Measurements from ENCODE around the gene EVI5. TPM values are rescaled to one million over a fixed set of nuclear protein-coding genes. Genes with fewer than 3 reads are reported as not detected.
A peak's percentile ranks its signal among the peaks of the same experiment; 100 is the strongest.

EVI5 gene
- total and polyA plus RNA-seq, 2 experiments from 2014 or later, result 24.9 to 29.0 TPM

DNA sequence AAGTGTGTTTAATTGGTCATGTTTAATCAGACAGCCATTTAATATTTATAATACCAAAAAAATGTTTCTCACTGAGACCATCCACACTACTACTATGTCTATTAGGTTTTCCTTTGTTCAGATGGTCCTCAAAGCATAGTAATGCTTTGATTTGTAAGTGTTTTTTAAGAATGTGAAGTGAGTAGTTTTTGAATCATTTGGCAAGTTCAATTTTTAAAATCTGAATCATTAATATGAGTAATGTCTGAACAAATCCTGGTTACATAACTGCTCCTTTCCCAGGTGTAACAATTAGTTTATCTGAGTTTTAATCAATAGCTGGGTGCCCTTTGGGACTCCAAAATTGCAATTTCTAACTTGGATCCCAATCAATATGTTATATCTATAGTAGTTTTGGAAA lies 23.5 kb upstream of the EVI5 start:
- Histone ChIP-seq H3K79me2 (no peaks in the 10 kb centered on the region), H3K27me3 (no peaks in the 10 kb centered on the region), H3K36me3 (replicated peaks; ENCODE audit: insufficient read depth, low read depth) (no peaks in the 10 kb centered on the region), H4K20me1 (ENCODE audit: insufficient read depth, poor library complexity, severe bottlenecking) (no peaks in the 10 kb centered on the region), H3K9me2 (replicated peaks; ENCODE audit: insufficient read depth) (no peaks in the 10 kb centered on the region), H3K27ac (no peak overlapping the region), H3K4me2 (no peak overlapping the region), H3K4me3 (no peak overlapping the region), H2AFZ (no peak overlapping the region), H3K9me3 (ENCODE audit: low read depth) (peaks cover 4% of the 10 kb centered on the region), H3K4me1 (ENCODE audit: insufficient read depth) (peaks cover 7% of the 10 kb centered on the region)
- no peak for DNase-seq (ENCODE audit: low spot score)
- TF ChIP-seq EZH2phosphoT487 (IDR thresholded peaks at IDR 0.05; ENCODE audit: low read depth, severe bottlenecking, unreplicated experiment) (no peak), EZH2 (IDR thresholded peaks at IDR 0.05; ENCODE audit: borderline replicate concordance) (no peak)
- TF ChIP-seq, protein P1, sequence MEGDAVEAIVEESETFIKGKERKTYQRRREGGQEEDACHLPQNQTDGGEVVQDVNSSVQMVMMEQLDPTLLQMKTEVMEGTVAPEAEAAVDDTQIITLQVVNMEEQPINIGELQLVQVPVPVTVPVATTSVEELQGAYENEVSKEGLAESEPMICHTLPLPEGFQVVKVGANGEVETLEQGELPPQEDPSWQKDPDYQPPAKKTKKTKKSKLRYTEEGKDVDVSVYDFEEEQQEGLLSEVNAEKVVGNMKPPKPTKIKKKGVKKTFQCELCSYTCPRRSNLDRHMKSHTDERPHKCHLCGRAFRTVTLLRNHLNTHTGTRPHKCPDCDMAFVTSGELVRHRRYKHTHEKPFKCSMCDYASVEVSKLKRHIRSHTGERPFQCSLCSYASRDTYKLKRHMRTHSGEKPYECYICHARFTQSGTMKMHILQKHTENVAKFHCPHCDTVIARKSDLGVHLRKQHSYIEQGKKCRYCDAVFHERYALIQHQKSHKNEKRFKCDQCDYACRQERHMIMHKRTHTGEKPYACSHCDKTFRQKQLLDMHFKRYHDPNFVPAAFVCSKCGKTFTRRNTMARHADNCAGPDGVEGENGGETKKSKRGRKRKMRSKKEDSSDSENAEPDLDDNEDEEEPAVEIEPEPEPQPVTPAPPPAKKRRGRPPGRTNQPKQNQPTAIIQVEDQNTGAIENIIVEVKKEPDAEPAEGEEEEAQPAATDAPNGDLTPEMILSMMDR (IDR thresholded peaks at IDR 0.05; ENCODE audit: poor library complexity), result no peak

DNA sequence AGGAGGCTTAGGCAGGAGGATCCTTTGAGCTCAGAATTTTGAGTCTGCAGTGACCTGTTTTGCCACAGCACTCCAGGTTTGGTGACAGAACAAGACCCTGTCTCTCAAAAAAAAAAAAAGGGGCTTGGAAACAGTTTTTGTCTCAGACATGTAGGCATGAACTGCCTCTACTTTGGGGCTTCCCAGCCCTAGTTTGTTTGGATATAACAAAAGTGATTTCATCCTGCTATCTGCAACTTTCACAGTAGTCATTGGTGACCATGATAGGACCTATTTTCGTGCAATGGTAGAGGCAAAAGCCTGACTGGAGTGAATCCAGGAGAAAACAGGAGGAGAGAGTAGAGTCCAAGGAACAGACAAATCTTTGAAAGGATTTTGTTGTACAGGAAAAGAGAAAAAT lies 20.3 kb upstream of the EVI5 start:
- no peaks in the 10 kb centered on the region for H3K9me2 ChIP-seq (replicated peaks; ENCODE audit: insufficient read depth)
- TF ChIP-seq EZH2phosphoT487 (IDR thresholded peaks at IDR 0.05; ENCODE audit: low read depth, severe bottlenecking, unreplicated experiment), result no peak
- no peak for TF ChIP-seq EZH2 (IDR thresholded peaks at IDR 0.05; ENCODE audit: borderline replicate concordance)
- TF ChIP-seq, protein P1 (IDR thresholded peaks at IDR 0.05; ENCODE audit: poor library complexity), result no peak
- H4K20me1 ChIP-seq (ENCODE audit: insufficient read depth, poor library complexity, severe bottlenecking), result no peaks in the 10 kb centered on the region
- 97% methylated on average over 1 of the region's 1 CpG for WGBS (ENCODE audit: low lambda C conversion rate, missing lambda C conversion rate)
- H3K9me3 ChIP-seq (ENCODE audit: low read depth), result peaks cover 4% of the 10 kb centered on the region
- H3K4me2 ChIP-seq, result peak overlapping the region; percentile 12
- peaks cover 7% of the 10 kb centered on the region for H3K4me1 ChIP-seq (ENCODE audit: insufficient read depth)
- no peak overlapping the region for H2AFZ ChIP-seq
- H3K4me3 ChIP-seq, result no peak overlapping the region
- no peaks in the 10 kb centered on the region for H3K27me3 ChIP-seq
- H3K79me2 ChIP-seq, result no peaks in the 10 kb centered on the region
- no peak for DNase-seq (ENCODE audit: low spot score)
- H3K36me3 ChIP-seq (replicated peaks; ENCODE audit: insufficient read depth, low read depth), result no peaks in the 10 kb centered on the region
- peak overlapping the region; percentile 93 for H3K27ac ChIP-seq

DNA sequence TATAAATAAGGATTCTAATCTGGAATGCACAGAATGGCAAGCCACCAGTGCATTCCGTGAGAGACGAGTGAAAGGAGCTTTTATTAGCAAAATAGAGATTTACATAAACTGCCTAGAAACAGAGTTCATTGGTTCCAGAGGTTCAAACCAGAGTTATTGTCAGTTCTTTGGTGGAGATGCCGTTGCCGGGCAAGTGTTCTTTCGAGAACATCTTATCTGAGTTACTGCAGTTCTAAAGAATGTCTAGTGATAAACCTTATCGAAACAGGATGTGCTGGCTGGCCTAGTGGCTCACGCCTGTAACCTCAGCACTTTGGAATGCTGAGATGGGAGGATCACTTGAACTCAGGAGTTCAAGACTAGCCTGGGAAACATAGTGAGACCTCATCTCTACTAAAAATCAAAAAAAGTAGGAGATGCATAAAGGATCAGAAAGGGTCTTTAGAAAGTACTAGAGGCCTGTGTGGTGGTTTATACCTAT lies 19.9 kb upstream of the EVI5 start:
- Histone ChIP-seq H3K4me1 (ENCODE audit: insufficient read depth) (peaks cover 7% of the 10 kb centered on the region), H2AFZ (no peak overlapping the region), H3K79me2 (no peaks in the 10 kb centered on the region), H3K27me3 (no peaks in the 10 kb centered on the region), H3K4me2 (peak overlapping the region; percentile 12), H3K9me3 (ENCODE audit: low read depth) (peaks cover 4% of the 10 kb centered on the region), H3K27ac (peak overlapping the region; percentile 93), H3K36me3 (replicated peaks; ENCODE audit: insufficient read depth, low read depth) (no peaks in the 10 kb centered on the region), H4K20me1 (ENCODE audit: insufficient read depth, poor library complexity, severe bottlenecking) (no peaks in the 10 kb centered on the region), H3K9me2 (replicated peaks; ENCODE audit: insufficient read depth) (no peaks in the 10 kb centered on the region), H3K4me3 (no peak overlapping the region)
- 10% methylated on average over 7 of the region's 7 CpGs for WGBS (ENCODE audit: low lambda C conversion rate, missing lambda C conversion rate)
- DNase-seq (ENCODE audit: low spot score), result peak; percentile 90
- TF ChIP-seq EZH2 (IDR thresholded peaks at IDR 0.05; ENCODE audit: borderline replicate concordance), result no peak
- no peak for TF ChIP-seq EZH2phosphoT487 (IDR thresholded peaks at IDR 0.05; ENCODE audit: low read depth, severe bottlenecking, unreplicated experiment)
- TF ChIP-seq, protein P1 (IDR thresholded peaks at IDR 0.05; ENCODE audit: poor library complexity), result no peak

All from hepatocyte (in vitro differentiated cells).